22Rv1 (cell line): ENCODE data around the gene CFAP157.

Experiments
- CTCF ChIP-seq: fragments of 450-650 bp; IDR thresholded peaks from 2 replicates; pipeline ENCODE4 v1.5.1; 2017; ENCODE audit warnings: mild to moderate bottlenecking
- ZFX ChIP-seq: fragments of 450-650 bp; IDR thresholded peaks from 2 replicates; pipeline ENCODE4 v1.6.1; 2017; ENCODE audit warnings: antibody characterized with exemption, borderline replicate concordance

DNA sequence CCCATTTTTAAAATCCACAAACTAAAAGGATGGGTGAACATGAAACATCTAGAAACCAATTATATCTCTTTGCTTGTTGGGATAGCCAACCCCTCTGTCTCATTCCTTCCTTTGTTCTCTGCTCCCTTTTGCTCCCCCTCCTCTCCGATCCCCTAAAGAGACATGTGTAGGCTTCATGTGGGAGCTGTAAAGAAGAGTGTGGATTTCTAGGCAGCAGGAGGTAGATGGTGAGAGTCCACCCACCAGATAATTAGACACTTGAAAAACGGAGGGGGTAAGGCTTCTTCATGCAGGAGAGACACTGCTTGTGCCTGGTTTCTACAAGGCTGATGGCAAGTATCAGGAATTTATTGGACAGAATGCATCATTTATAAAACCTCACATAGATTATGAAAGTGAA lies 27.3 kb upstream of the CFAP157 start:
- TF ChIP-seq CTCF (no peak), ZFX (no peak)
